Measurements from ENCODE around the gene CENPVL1. TPM values are rescaled to one million over a fixed set of nuclear protein-coding genes. Genes with fewer than 3 reads are reported as not detected.
"Not testable (repeated sequence)": the region's sequence is repeated elsewhere in the genome, so short reads cannot be mapped to it uniquely, and the experiment has no call there.

Gene CENPVL1
- total RNA-seq, 1 experiment from 2014 or later = 2.8 TPM

DNA sequence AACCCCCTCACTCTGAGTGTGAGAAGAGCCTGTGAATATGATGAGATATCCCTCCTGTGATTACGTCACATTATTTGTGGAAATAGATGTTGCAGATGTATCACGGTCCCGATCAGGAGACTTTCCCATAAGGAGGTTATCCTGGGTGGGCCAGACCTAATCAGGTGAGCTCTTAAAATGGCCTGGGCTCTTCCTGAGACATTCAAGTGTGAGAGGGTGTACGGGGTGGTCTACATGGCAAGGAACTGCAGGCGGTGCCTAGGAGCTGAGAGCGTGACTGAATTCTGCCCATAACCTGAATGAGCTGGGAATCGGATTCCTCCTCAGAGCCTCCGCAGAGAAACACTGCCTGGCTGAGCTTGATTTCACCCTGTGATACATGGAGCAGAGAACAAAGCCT is 12.9 kb upstream of the CENPVL1 start:
- Histone ChIP-seq H4K8ac (replicated peaks; ENCODE audit: insufficient read length, low read depth, low read length) (no peak overlapping the region), H3K14ac (ENCODE audit: insufficient read depth, low read length) (no peak overlapping the region), H3K56ac (ENCODE audit: insufficient read length, low read depth, low read length) (no peak overlapping the region), H3K4me1 (ENCODE audit: insufficient read depth, low read length) (no peaks in the 10 kb centered on the region), H3K23ac (ENCODE audit: insufficient read length, low read depth, low read length) (no peak overlapping the region), H2BK15ac (ENCODE audit: low read depth, low read length) (no peak overlapping the region), H2BK120ac (ENCODE audit: low read depth, low read length, poor library complexity, severe bottlenecking) (no peak overlapping the region), H3K27ac (ENCODE audit: insufficient read length, low read depth, low read length) (no peak overlapping the region), H3K9me3 (ENCODE audit: control insufficient read depth, low read depth, low read length) (no peaks in the 10 kb centered on the region), H3K4ac (ENCODE audit: low read depth, low read length) (no peak overlapping the region), H2AK5ac (ENCODE audit: insufficient read length, low read length) (no peak overlapping the region), H4K5ac (ENCODE audit: insufficient read length, low read depth, low read length) (no peak overlapping the region), H3K18ac (ENCODE audit: insufficient read length, low read depth, low read length) (no peak overlapping the region), H2BK20ac (ENCODE audit: low read depth, low read length, poor library complexity, severe bottlenecking) (no peak overlapping the region), H3K79me1 (ENCODE audit: insufficient read depth, low read depth, low read length, poor library complexity, severe bottlenecking) (no peaks in the 10 kb centered on the region), H4K91ac (ENCODE audit: insufficient read length, low read depth, low read length) (no peak overlapping the region), H2BK5ac (ENCODE audit: insufficient read length, low read length) (no peak overlapping the region), H2AFZ (ENCODE audit: low read length) (no peak overlapping the region), H3K27me3 (ENCODE audit: insufficient read depth, low read length) (no peaks in the 10 kb centered on the region), H4K20me1 (ENCODE audit: control insufficient read depth, insufficient read depth, insufficient read length) (no peaks in the 10 kb centered on the region), H3K4me2 (ENCODE audit: insufficient read depth, insufficient read length, low read length) (no peak overlapping the region), H3K9ac (ENCODE audit: extremely low read depth, insufficient read length, low read length) (no peak overlapping the region), H3K79me2 (ENCODE audit: insufficient read depth, low read length) (no peaks in the 10 kb centered on the region), H3T11ph (ENCODE audit: low read length) (no peak overlapping the region), H3K23me2 (ENCODE audit: insufficient read length, low read depth, low read length, poor library complexity, severe bottlenecking) (no peaks in the 10 kb centered on the region), H2BK12ac (ENCODE audit: insufficient read length, low read depth, low read length) (no peak overlapping the region)
- H3K4me3 Mint-ChIP-seq = no peak overlapping the region
- no peaks in the 10 kb centered on the region; the same call in 1 of the 2 replicates for H3K27me3 Mint-ChIP-seq (ENCODE audit: low read depth)
- TF ChIP-seq, protein P1, sequence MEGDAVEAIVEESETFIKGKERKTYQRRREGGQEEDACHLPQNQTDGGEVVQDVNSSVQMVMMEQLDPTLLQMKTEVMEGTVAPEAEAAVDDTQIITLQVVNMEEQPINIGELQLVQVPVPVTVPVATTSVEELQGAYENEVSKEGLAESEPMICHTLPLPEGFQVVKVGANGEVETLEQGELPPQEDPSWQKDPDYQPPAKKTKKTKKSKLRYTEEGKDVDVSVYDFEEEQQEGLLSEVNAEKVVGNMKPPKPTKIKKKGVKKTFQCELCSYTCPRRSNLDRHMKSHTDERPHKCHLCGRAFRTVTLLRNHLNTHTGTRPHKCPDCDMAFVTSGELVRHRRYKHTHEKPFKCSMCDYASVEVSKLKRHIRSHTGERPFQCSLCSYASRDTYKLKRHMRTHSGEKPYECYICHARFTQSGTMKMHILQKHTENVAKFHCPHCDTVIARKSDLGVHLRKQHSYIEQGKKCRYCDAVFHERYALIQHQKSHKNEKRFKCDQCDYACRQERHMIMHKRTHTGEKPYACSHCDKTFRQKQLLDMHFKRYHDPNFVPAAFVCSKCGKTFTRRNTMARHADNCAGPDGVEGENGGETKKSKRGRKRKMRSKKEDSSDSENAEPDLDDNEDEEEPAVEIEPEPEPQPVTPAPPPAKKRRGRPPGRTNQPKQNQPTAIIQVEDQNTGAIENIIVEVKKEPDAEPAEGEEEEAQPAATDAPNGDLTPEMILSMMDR (conservative IDR thresholded peaks at IDR 0.05) = no peak
- no peak overlapping the region for H3K27ac Mint-ChIP-seq
- no CpG with 5 or more reads among the region's 8 CpGs for WGBS (ENCODE audit: extremely low coverage, insufficient read length, low lambda C conversion rate)
- H3K4me1 Mint-ChIP-seq = no peaks in the 10 kb centered on the region
- peaks cover 57 to 60% of the 10 kb centered on the region in 2 experiments for H3K9me3 Mint-ChIP-seq
- peak; percentile 5 for DNase-seq
- H3K36me3 Mint-ChIP-seq (ENCODE audit: insufficient read depth in 1 of 3, low read depth in 3 of 3) = peaks cover 0 to 5% (median 0%) of the 10 kb centered on the region in 3 experiments; a peak in 3 of 7 replicates

DNA sequence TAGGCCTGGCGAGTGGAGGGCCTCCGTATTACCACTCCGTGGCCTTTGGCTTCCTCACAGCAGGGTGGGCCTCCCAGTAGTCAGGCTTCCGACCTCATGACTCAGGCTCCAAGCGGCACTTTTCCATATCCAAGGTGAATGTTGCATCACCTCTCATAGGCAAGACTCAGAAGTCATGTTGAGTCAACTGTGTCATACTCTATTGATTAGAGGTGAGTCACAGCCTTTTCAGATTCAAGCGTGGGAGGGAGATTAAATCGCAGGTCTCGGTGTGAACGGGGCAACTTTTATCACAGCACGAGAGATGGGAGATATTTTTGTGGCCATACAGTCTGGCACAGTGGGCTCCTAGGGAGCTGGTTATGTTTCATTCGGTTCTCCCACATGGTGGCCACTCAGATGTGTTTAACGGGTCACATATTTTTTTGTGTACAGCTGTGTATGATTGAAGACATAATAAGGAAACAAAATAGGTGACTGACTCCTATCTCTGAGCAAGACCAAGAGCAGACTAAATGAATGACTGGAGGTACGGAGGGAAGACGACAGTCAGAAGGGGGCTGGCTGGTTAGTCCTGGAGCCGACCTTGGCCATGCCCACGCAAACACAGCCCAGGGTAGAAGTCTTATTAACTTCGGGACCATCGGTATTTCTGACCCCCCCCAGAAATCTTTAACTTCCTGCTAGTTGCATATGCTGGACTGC is 2.8 kb downstream of the CENPVL1 start:
- H3K9me3 ChIP-seq (ENCODE audit: control insufficient read depth, low read depth, low read length); H3K23me2 ChIP-seq (ENCODE audit: insufficient read length, low read depth, low read length, poor library complexity, severe bottlenecking); H3K4me1 Mint-ChIP-seq; H3K79me2 ChIP-seq (ENCODE audit: insufficient read depth, low read length); H2BK12ac ChIP-seq (ENCODE audit: insufficient read length, low read depth, low read length); H3K36me3 Mint-ChIP-seq (ENCODE audit: insufficient read depth in 1 of 3, low read depth in 3 of 3); DNase-seq; H3K27ac ChIP-seq (ENCODE audit: insufficient read length, low read depth, low read length); H3K9ac ChIP-seq (ENCODE audit: extremely low read depth, insufficient read length, low read length); H3K79me1 ChIP-seq (ENCODE audit: insufficient read depth, low read depth, low read length, poor library complexity, severe bottlenecking); H3K23ac ChIP-seq (ENCODE audit: insufficient read length, low read depth, low read length); H2AK5ac ChIP-seq (ENCODE audit: insufficient read length, low read length); H4K5ac ChIP-seq (ENCODE audit: insufficient read length, low read depth, low read length); H2BK20ac ChIP-seq (ENCODE audit: low read depth, low read length, poor library complexity, severe bottlenecking); H3K27ac Mint-ChIP-seq; H2AFZ ChIP-seq (ENCODE audit: low read length); H4K8ac ChIP-seq (replicated peaks; ENCODE audit: insufficient read length, low read depth, low read length); H3K56ac ChIP-seq (ENCODE audit: insufficient read length, low read depth, low read length); H4K20me1 ChIP-seq (ENCODE audit: control insufficient read depth, insufficient read depth, insufficient read length); H3K14ac ChIP-seq (ENCODE audit: insufficient read depth, low read length); H3K4me1 ChIP-seq (ENCODE audit: insufficient read depth, low read length); H2BK15ac ChIP-seq (ENCODE audit: low read depth, low read length); H2BK120ac ChIP-seq (ENCODE audit: low read depth, low read length, poor library complexity, severe bottlenecking); H3K4me3 Mint-ChIP-seq; H3T11ph ChIP-seq (ENCODE audit: low read length); H2BK5ac ChIP-seq (ENCODE audit: insufficient read length, low read length); H3K27me3 Mint-ChIP-seq (ENCODE audit: low read depth); H3K18ac ChIP-seq (ENCODE audit: insufficient read length, low read depth, low read length); H4K91ac ChIP-seq (ENCODE audit: insufficient read length, low read depth, low read length); H3K27me3 ChIP-seq (ENCODE audit: insufficient read depth, low read length); H3K4ac ChIP-seq (ENCODE audit: low read depth, low read length); H3K4me2 ChIP-seq (ENCODE audit: insufficient read depth, insufficient read length, low read length); H3K9me3 Mint-ChIP-seq: not testable (repeated sequence)
- no CpG with 5 or more reads among the region's 18 CpGs for WGBS (ENCODE audit: extremely low coverage, insufficient read length, low lambda C conversion rate)

Data from H9 (cell line).